GM12872 (cell line): ENCODE data around the gene SETD2.

Experiments
- TF ChIP-seq, protein P1 (sequence below): IDR thresholded peaks from 3 replicates; pipeline ENCODE4 v1.5.1; 2011; ENCODE audit warnings: low read depth, mild to moderate bottlenecking, low read length, moderate library complexity; ENCODE audit not compliant: insufficient read depth

SETD2 gene

DNA sequence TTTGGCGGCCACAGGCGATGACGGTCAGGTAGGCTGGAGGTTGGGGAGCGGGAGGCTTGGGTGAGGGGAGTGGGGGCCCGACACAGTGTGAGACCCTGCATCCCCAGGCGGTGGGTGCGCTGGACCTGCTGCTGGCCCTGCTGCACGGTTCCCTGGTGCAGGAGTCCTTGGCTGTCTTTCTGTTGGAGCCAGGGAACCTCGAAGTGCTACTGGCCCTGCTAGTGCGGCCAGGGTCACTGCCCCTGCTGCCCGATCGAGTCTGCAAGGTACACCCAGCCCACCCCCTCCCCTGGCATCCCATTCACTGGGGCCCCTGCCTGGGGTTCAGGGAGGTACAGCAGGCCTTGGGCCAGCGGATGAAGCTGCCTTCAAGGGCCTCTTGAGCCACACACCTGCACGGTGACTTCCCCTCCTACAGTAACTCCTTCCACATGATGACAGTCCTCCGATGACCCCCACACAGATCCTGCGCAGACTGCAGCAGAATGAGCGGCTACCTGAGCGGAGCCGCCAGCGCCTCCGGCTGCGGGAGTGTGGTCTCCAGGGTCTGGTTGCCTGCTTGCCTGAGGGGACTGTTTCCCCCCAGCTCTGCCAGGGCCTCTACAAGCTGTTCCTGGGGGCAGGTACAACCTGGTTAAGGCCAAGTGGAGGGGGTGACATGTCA, 164.9 kb downstream of the SETD2 start:
- TF ChIP-seq, protein P1, sequence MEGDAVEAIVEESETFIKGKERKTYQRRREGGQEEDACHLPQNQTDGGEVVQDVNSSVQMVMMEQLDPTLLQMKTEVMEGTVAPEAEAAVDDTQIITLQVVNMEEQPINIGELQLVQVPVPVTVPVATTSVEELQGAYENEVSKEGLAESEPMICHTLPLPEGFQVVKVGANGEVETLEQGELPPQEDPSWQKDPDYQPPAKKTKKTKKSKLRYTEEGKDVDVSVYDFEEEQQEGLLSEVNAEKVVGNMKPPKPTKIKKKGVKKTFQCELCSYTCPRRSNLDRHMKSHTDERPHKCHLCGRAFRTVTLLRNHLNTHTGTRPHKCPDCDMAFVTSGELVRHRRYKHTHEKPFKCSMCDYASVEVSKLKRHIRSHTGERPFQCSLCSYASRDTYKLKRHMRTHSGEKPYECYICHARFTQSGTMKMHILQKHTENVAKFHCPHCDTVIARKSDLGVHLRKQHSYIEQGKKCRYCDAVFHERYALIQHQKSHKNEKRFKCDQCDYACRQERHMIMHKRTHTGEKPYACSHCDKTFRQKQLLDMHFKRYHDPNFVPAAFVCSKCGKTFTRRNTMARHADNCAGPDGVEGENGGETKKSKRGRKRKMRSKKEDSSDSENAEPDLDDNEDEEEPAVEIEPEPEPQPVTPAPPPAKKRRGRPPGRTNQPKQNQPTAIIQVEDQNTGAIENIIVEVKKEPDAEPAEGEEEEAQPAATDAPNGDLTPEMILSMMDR, result no peak

DNA sequence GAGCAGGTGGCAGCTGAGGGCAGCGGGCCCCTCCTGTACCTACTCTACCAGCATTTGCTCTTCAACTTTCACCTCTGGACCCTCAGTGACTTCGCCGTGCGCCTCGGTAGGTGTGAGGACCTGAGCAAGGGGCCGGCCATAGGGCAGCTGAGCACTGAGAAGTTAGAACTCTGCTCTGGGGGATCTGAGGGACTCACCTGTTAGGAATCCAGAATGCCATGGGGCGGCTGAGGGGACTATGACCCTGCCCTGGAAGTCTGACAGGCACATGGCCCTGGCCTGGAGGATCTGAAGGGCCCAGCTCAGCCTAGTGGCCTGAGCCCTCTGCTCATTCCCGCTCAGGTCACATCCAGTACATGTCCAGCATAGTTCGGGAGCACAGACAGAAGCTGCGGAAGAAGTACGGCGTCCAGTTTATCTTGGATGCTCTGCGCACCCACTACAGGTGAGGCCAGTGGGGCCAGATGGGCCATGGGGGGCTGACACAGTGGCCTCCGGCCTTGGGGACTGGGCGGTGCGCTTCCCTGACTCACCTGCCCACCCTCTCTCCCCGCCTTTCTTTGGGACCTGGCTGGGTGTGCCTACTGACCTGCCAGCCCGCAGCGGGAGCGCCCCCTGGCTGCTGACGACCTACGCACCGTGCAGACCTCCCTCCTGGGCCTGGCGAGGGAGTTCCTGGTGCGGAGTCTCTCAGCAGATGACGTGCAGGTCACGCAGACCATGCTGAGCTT, 165.6 kb downstream of the SETD2 start:
- TF ChIP-seq, protein P1, result peak; percentile 89

DNA sequence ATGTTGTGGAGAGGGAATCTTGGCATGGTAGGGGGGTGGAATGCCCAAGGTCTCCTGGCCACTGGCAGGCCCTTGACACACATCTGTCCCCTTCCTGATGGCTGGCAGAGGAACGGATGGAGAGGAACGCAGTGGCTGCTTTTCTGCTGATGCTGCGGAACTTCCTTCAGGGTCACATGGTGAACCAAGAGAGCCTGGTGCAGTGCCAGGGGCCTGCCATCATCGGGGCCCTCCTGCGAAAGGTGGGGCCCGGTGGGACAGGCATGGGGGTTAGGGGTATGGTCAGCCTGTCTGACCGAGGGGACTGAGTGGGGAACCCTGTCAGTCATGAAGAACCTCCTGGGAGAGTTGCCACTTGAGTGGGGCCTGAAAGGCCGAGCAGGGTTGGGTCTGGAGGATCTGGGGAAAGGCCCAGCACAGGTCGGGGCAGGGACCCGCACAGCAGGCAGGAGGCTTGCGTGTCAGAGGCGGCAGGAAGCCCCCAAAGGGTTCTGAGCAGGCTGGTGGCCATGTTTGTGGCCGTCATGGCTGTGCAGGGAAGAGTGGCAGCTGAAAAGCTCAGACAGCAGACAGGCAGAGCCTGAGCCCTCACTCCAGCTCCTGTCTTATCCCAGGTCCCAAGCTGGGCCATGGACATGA, 166.3 kb downstream of the SETD2 start:
- TF ChIP-seq, protein P1, result no peak

DNA sequence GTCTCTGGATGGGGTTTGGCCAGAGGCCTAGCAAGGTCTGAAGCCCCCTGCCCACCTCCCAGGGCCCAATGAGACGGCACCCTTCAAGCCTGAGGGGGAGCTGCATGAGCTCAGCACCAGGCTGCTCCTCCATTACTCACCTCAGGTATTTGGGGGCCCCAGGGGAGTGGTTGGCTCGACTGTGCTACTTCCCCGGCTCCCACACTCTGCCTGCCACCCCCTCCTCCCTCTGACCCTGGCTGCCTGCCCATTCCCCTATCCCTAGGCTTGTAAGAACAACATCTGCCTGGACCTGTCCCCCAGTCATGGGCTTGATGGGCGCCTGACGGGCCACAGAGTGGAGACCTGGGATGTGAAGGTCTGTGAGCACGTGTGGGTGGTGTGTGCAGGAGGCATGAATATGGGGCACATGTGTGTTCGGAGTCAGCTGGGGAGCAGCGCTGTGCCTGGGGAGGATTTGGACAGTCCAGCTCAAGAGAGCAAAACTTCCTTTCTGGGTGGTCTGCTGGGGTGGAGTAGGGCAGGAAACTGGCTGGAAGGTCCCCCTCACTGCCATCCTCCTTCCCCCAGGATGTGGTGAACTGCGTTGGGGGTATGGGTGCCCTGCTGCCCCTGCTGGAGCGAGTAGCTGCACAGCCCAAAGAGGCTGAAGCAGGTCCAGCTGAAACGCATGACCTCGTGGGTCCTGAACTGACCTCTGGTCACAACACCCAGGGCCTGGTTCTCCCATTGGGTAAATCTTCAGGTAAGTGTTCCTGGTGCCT, 167.0 kb downstream of the SETD2 start:
- TF ChIP-seq, protein P1, result no peak

DNA sequence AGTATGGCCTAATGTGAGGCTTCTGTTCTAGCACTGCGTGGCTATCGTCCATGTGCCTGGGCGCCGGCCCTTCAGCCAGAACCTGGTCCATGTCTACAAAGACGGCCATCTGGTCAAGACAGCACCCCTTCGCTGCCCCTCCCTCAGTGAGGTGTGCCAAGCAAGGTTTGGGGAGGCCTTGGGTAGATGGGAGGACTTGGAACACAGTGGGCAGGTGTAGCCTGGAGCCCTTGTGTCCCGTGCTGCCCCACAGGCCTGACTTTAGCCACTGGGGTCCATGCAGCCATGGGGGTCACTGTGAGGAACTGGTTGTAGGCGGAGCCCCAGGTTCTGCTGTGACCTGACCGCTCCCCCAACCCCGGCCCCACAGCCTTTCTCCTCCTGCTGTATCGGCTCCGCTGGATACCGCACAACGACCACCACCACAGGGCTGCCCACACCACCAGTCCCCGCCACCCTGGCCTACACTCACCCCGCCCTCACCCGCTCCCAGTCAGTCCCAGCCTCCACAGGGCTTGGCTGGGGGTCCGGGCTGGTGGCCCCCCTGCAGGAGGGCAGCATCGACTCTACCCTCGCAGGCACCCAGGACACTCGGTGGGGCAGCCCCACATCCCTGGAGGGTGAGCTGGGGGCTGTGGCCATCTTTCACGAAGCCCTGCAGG, 167.9 kb downstream of the SETD2 start:
- TF ChIP-seq, protein P1, result no peak

DNA sequence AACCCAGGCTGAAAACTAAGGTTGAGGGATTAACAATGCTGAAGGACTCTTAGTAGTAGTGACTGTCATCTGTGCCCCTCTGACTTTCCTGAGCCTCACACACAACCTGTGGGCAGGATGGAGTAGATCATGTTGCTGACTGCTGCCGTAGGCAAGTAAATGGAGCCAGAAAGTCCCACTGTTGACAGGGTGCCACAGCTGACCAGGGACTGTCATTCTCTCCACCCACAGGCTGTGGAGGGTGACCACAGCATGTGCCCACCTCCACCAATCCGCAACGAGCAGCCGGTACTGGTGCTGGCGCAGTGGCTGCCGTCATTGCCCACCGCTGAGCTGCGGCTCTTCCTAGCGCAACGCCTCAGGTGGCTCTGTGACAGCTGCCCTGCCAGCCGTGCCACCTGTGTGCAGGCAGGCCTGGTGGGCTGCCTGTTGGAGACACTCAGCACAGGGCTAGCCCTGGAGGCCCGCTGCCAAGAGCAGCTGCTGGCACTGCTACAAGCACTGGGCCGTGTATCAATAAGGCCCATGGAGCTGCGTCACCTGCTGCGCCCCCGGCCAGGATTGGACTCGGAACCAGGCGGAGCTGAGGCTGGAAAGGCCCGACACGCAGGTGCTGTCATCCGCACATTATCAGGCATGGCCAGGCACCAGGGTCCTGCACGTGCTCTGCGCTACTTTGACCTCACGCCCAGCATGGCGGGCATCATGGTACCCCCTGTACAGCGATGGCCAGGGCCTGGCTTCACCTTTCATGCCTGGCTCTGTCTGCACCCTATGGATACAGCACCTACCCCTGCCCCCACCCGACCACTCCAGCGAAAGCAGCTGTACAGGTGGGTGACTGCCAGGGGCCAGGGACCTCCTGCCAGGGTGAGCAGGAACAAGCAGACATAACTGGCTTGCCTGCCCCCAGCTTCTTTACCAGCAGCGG, 168.8 kb downstream of the SETD2 start:
- TF ChIP-seq, protein P1, result no peak
